Measurements from ENCODE around the gene GRIP1.

GRIP1 gene

GRCh38 chr12:66638666-66639065, 40.2 kb downstream of the GRIP1 start:
- DNase-seq, result no peak

GRCh38 chr12:66637699-66638301, 41.1 kb downstream of the GRIP1 start:
- DNase-seq, result peak; percentile 77

- DNase-seq, result no peak
Observed at GRCh38 chr12:66636771-66637170, 42.1 kb downstream of the GRIP1 start.

- DNase-seq, result peak; percentile 47
Observed at GRCh38 chr12:66633676-66634075, 45.2 kb downstream of the GRIP1 start.

- no peak for DNase-seq
Observed at GRCh38 chr12:66629138-66629870, 49.6 kb downstream of the GRIP1 start.

- DNase-seq, result no peak
Observed at GRCh38 chr12:66627988-66628317, 50.9 kb downstream of the GRIP1 start.

GRCh38 chr12:66627270-66627987, 51.4 kb downstream of the GRIP1 start:
- peak; percentile 48 for DNase-seq

- no peak for DNase-seq
Observed at GRCh38 chr12:66624806-66625205, 54.1 kb downstream of the GRIP1 start.

- peak; percentile 59 for DNase-seq
Observed at GRCh38 chr12:66623455-66623854, 55.4 kb downstream of the GRIP1 start.

- peak; percentile 61 for DNase-seq
Observed at GRCh38 chr12:66620688-66621087, 58.2 kb downstream of the GRIP1 start.

- peak; percentile 45 for DNase-seq
Observed at GRCh38 chr12:66620026-66620425, 58.9 kb downstream of the GRIP1 start.

GRCh38 chr12:66617991-66618390, 60.9 kb downstream of the GRIP1 start:
- no peak for DNase-seq

- DNase-seq, result no peak
Observed at GRCh38 chr12:66612090-66612775, 66.6 kb downstream of the GRIP1 start.

GRCh38 chr12:66607147-66607546, 71.7 kb downstream of the GRIP1 start:
- DNase-seq, result no peak

- DNase-seq, result no peak
Observed at GRCh38 chr12:66605293-66605692, 73.6 kb downstream of the GRIP1 start.

- DNase-seq, result no peak
Observed at GRCh38 chr12:66603981-66604479, 74.8 kb downstream of the GRIP1 start.

- no peak for DNase-seq
Observed at GRCh38 chr12:66603461-66603860, 75.4 kb downstream of the GRIP1 start.

- DNase-seq, result no peak
Observed at GRCh38 chr12:66602483-66603143, 76.3 kb downstream of the GRIP1 start.

GRCh38 chr12:66600903-66601302, 78.0 kb downstream of the GRIP1 start:
- no peak for DNase-seq

GRCh38 chr12:66599816-66600215, 79.1 kb downstream of the GRIP1 start:
- DNase-seq, result no peak

- no peak for DNase-seq
Observed at GRCh38 chr12:66598608-66599007, 80.3 kb downstream of the GRIP1 start.

GRCh38 chr12:66598079-66598478, 80.8 kb downstream of the GRIP1 start:
- no peak for DNase-seq

- DNase-seq, result peak; percentile 55
Observed at GRCh38 chr12:66596199-66596598, 82.7 kb downstream of the GRIP1 start.
